Breast epithelium (tissue), 4 donors: Measurements from ENCODE around the gene PPM1D. TPM values are rescaled to one million over a fixed set of nuclear protein-coding genes. Genes with fewer than 3 reads are reported as not detected.
"Not testable (repeated sequence)": the region's sequence is repeated elsewhere in the genome, so short reads cannot be mapped to it uniquely, and the experiment has no call there.

ENCODE experiments used
- DNase-seq, 2 donors: peaks; one replicate each; pipeline ENCODE4 v3.0.0-alpha.2; 2019; ENCODE audit warnings: low spot score in 2 of 2
- H3K27ac ChIP-seq, 2 donors: fragments of 200-600 bp; sonication (generic) in 1 of 2; one replicate each; pipeline ENCODE4 v1.5.1; 2016 to 2019; ENCODE audit warnings: mild to moderate bottlenecking in 1 of 2
- H3K27me3 ChIP-seq, 2 donors: fragments of 200-600 bp; sonication (generic) in 1 of 2; one replicate each; pipeline versions ENCODE4 v1.5.1 to v1.6.0; 2017 to 2019; ENCODE audit warnings: control low read depth in 1 of 2, mild to moderate bottlenecking in 1 of 2
- H3K36me3 ChIP-seq: fragments of 200-600 bp; one replicate; pipeline ENCODE4 v1.5.1; 2019
- H3K4me1 ChIP-seq, 2 donors: fragments of 200-600 bp; sonication (generic); one replicate each; pipeline ENCODE4 v1.5.1; 2016 to 2019; ENCODE audit warnings: control low read depth in 1 of 2
- H3K4me3 ChIP-seq, 3 donors: fragments of 200-600 bp; sonication (generic); 1 replicate in 2 of 3; 2 replicates in 1 of 3; pipeline ENCODE4 v1.5.1; 2016 to 2019; ENCODE audit warnings: mild to moderate bottlenecking in 3 of 3, moderate library complexity in 2 of 3
- H3K9me3 ChIP-seq, 2 donors: fragments of 200-600 bp; sonication (generic) in 1 of 2; one replicate each; pipeline ENCODE4 v1.5.1; 2016 to 2019; ENCODE audit warnings: control low read depth in 1 of 2
- CTCF ChIP-seq, 3 donors: fragments of 450-650 bp; IDR thresholded peaks; one replicate each; pipeline ENCODE4 v1.5.1; 2016 to 2017; ENCODE audit warnings: antibody characterized with exemption in 3 of 3, mild to moderate bottlenecking in 3 of 3, moderate library complexity in 3 of 3
- POLR2A ChIP-seq: fragments of 450-650 bp; IDR thresholded peaks from one replicate; pipeline ENCODE4 v1.6.1; 2016; ENCODE audit warnings: antibody characterized with exemption, mild to moderate bottlenecking, moderate library complexity
- POLR2AphosphoS5 ChIP-seq, 3 donors: sonication (generic); formaldehyde crosslinking; IDR thresholded peaks; one replicate each; pipeline ENCODE4 v1.6.1; 2017; ENCODE audit warnings: antibody characterized with exemption in 3 of 3
- intact Hi-C: fragments of 100-400 bp; cut with DNase I; formaldehyde crosslinking; loops from one replicate; pipeline ENCODE4 v1.15.1; 2023; ENCODE audit warnings: low total_unique reads
- total RNA-seq, 3 donors: library from RNA; depleted of rRNA; stranded (reverse); fragments of >200 nt; gene quantifications; one replicate each; pipeline ENCODE4 v1.1.0, GENCODE V29; 2016

PPM1D gene
- total RNA-seq, 3 donors from 2014 or later: 12.3 to 19.6 (median 14.7) TPM

- no peaks in the 10 kb centered on the region for H3K36me3 ChIP-seq
- no peak overlapping the region for H3K4me3 ChIP-seq
- H3K27ac ChIP-seq: no peak overlapping the region
- no peak for DNase-seq
- no peaks in the 10 kb centered on the region for H3K27me3 ChIP-seq
- H3K4me1 ChIP-seq: no peaks in the 10 kb centered on the region
- no peaks in the 10 kb centered on the region for H3K9me3 ChIP-seq
- no peak for TF ChIP-seq POLR2A
- no peak for TF ChIP-seq CTCF (IDR thresholded peaks at IDR 0.05)
- TF ChIP-seq POLR2AphosphoS5 (IDR thresholded peaks at IDR 0.05): no peak
- intact Hi-C loops: no loop called here
These were observed 17.0 kb upstream of the PPM1D start for GRCh38 chr17:60583008-60583407.

- intact Hi-C loops: no loop called here
- no peak for DNase-seq
- H3K27me3 ChIP-seq: no peaks in the 10 kb centered on the region
- H3K4me1 ChIP-seq: no peaks in the 10 kb centered on the region
- H3K36me3 ChIP-seq: no peaks in the 10 kb centered on the region
- H3K4me3 ChIP-seq: no peak overlapping the region
- H3K27ac ChIP-seq: no peak overlapping the region
- no peak for TF ChIP-seq CTCF (IDR thresholded peaks at IDR 0.05)
- no peak for TF ChIP-seq POLR2AphosphoS5 (IDR thresholded peaks at IDR 0.05)
- TF ChIP-seq POLR2A: no peak
- H3K9me3 ChIP-seq: no peaks in the 10 kb centered on the region
These were observed 14.1 kb upstream of the PPM1D start for GRCh38 chr17:60585887-60586286.

DNA sequence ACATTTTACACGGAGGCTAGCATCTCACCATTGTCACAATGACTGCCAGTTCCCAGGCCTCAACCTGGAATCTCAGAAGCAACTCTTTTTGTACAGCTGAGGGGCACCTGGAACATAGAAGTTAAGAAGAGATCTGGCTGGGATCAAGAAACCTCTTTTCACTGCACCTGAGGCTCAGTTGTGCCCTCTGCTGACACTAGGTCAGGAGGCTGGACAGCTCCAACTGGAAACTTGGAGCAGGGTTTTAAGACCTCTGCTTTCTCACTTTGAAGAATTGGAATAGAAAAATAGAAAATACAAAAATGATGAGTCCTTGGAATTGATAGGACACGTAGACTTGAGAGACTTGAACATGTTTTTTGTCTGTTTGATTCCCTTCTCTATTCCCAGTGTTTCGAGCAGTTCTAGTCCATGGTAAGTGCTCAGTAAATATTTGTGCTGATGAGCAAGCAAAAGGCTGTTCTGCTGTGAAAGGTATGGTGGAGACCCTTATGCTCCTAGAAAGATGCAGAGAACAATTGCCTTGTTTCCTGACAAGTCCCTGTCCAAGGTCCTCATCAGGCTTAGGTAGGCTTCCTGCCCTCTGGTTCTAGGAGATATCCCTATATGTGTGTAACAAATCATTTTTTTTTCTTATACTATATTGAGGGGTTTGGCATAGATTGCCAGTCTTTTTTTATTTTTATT lies 13.6 kb upstream of the PPM1D start:
- TF ChIP-seq POLR2A (no peak), CTCF (IDR thresholded peaks at IDR 0.05) (no peak), POLR2AphosphoS5 (IDR thresholded peaks at IDR 0.05) (no peak)
- Histone ChIP-seq H3K4me1 (no peaks in the 10 kb centered on the region), H3K27me3 (no peaks in the 10 kb centered on the region), H3K36me3 (no peaks in the 10 kb centered on the region), H3K4me3 (no peak overlapping the region), H3K9me3 (no peaks in the 10 kb centered on the region), H3K27ac (no peak overlapping the region)
- intact Hi-C loops: no loop called here
- DNase-seq: no peak

GRCh38 chr17:60590070-60590469 lies 9.9 kb upstream of the PPM1D start:
- Histone ChIP-seq H3K4me3 (no peak overlapping the region), H3K4me1 (no peaks in the 10 kb centered on the region), H3K36me3 (no peaks in the 10 kb centered on the region), H3K27ac (no peak overlapping the region), H3K9me3 (no peaks in the 10 kb centered on the region), H3K27me3 (no peaks in the 10 kb centered on the region)
- DNase-seq: no peak
- intact Hi-C loops: no loop called here
- TF ChIP-seq POLR2AphosphoS5 (IDR thresholded peaks at IDR 0.05) (no peak), POLR2A (no peak), CTCF (IDR thresholded peaks at IDR 0.05) (no peak)

GRCh38 chr17:60592750-60593149 lies 7.2 kb upstream of the PPM1D start:
- TF ChIP-seq CTCF (IDR thresholded peaks at IDR 0.05) (no peak), POLR2A (no peak), POLR2AphosphoS5 (IDR thresholded peaks at IDR 0.05) (no peak)
- H3K36me3 ChIP-seq: no peaks in the 10 kb centered on the region
- no peak for DNase-seq
- no peaks in the 10 kb centered on the region for H3K4me1 ChIP-seq
- no peaks in the 10 kb centered on the region for H3K9me3 ChIP-seq
- no peaks in the 10 kb centered on the region for H3K27me3 ChIP-seq
- intact Hi-C loops: no loop called here
- no peak overlapping the region for H3K27ac ChIP-seq
- H3K4me3 ChIP-seq: no peak overlapping the region

- H3K27ac ChIP-seq, DNase-seq, intact Hi-C loops, H3K36me3 ChIP-seq, H3K4me3 ChIP-seq, H3K9me3 ChIP-seq, H3K4me1 ChIP-seq, H3K27me3 ChIP-seq: not testable (repeated sequence)
These were observed 6.5 kb upstream of the PPM1D start for GRCh38 chr17:60593441-60594036.

- H3K27me3 ChIP-seq, intact Hi-C loops, H3K4me3 ChIP-seq, H3K9me3 ChIP-seq, DNase-seq, H3K36me3 ChIP-seq, H3K27ac ChIP-seq, H3K4me1 ChIP-seq: not testable (repeated sequence)
These were observed 5.8 kb upstream of the PPM1D start for GRCh38 chr17:60594170-60594569.
